Stomach (tissue), 8 donors: ENCODE measurements around the gene ATAD3A. TPM values are rescaled to one million over a fixed set of nuclear protein-coding genes. Genes with fewer than 3 reads are reported as not detected.

Experiments
- polyA plus RNA-seq, 3 donors: library from polyadenylated mRNA; stranded (reverse); fragments of 200-250 nt; gene quantifications; one replicate each; pipeline ENCODE4 v1.2.3, GENCODE V29; 2013
- total RNA-seq, 5 donors: library from RNA; depleted of rRNA; stranded (reverse); fragments of >200 nt; gene quantifications; one replicate each; pipeline versions ENCODE4 v1.1.0 to v1.2.3, GENCODE V29; 2014 to 2016
- donor health status: healthy with polysubstance abuse.
- donor health status: Bipolar disorder and iron deficiency.
- donor health status: healthy.

Gene ATAD3A
- total and polyA plus RNA-seq, 8 donors = 10.6 to 92.1 (median 18.7) TPM

Other genes starting within 250 kb of the ATAD3A start
- 100 to 1,000 TPM in 1 of 5 donors, 10 to 100 TPM in 4; 14.0 to 252 (median 48.3) TPM for gene UBE2J2, start 238.3 kb upstream of the ATAD3A start, total RNA-seq
- gene UBE2J2, start 238.3 kb upstream of the ATAD3A start, polyA plus RNA-seq = 10 to 100 TPM; 40.5 to 49.6 (median 44.8) TPM
- gene SCNN1D, start 231.7 kb upstream of the ATAD3A start, total RNA-seq = 1 to 10 TPM in 4 of 5 donors, under 1 TPM in 1; 0.43 to 7.6 (median 3.5) TPM
- 1 to 10 TPM; 4.7 to 6.1 (median 4.8) TPM for gene SCNN1D, start 231.7 kb upstream of the ATAD3A start, polyA plus RNA-seq
- gene ACAP3, start 204.2 kb upstream of the ATAD3A start, total RNA-seq = 100 to 1,000 TPM in 1 of 5 donors, 10 to 100 TPM in 4; 31.9 to 374 (median 77.0) TPM
- gene ACAP3, start 204.2 kb upstream of the ATAD3A start, polyA plus RNA-seq = 10 to 100 TPM; 17.9 to 46.1 (median 43.0) TPM
- gene PUSL1, start 203.6 kb upstream of the ATAD3A start, total RNA-seq = 10 to 100 TPM in 3 of 5 donors, 1 to 10 TPM in 1, not detected in 1; 5.9 to 64.9 (median 51.4) TPM
- 10 to 100 TPM; 15.2 to 25.5 (median 23.8) TPM for gene PUSL1, start 203.6 kb upstream of the ATAD3A start, polyA plus RNA-seq
- gene INTS11, start 187.5 kb upstream of the ATAD3A start, total RNA-seq = 100 to 1,000 TPM in 4 of 5 donors, 10 to 100 TPM in 1; 59.5 to 520 (median 192) TPM
- 100 to 1,000 TPM; 113 to 151 (median 134) TPM for gene INTS11, start 187.5 kb upstream of the ATAD3A start, polyA plus RNA-seq
- 100 to 1,000 TPM in 1 of 5 donors, 10 to 100 TPM in 2, 1 to 10 TPM in 2; 6.6 to 226 (median 12.3) TPM for gene CPTP, start 187.4 kb upstream of the ATAD3A start, total RNA-seq
- gene CPTP, start 187.4 kb upstream of the ATAD3A start, polyA plus RNA-seq = 10 to 100 TPM; 17.3 to 49.1 (median 28.4) TPM
- gene TAS1R3, start 180.9 kb upstream of the ATAD3A start, total RNA-seq = 10 to 100 TPM in 1 of 5 donors, under 1 TPM in 2, not detected in 2; 0.37 to 11.7 (median 0.43) TPM
- under 1 TPM in 2 of 3 donors, not detected in 1; 0.10 to 0.31 TPM for gene TAS1R3, start 180.9 kb upstream of the ATAD3A start, polyA plus RNA-seq
- 100 to 1,000 TPM in 3 of 5 donors, 10 to 100 TPM in 2; 41.3 to 229 (median 143) TPM for gene DVL1, start 162.7 kb upstream of the ATAD3A start, total RNA-seq
- 10 to 100 TPM; 47.4 to 80.4 (median 64.0) TPM for gene DVL1, start 162.7 kb upstream of the ATAD3A start, polyA plus RNA-seq
- gene MXRA8, start 153.6 kb upstream of the ATAD3A start, total RNA-seq = 100 to 1,000 TPM in 2 of 5 donors, 10 to 100 TPM in 3; 28.8 to 203 (median 65.6) TPM
- 10 to 100 TPM; 23.3 to 33.8 (median 23.6) TPM for gene MXRA8, start 153.6 kb upstream of the ATAD3A start, polyA plus RNA-seq
- 100 to 1,000 TPM in 3 of 5 donors, 10 to 100 TPM in 2; 50.9 to 146 (median 104) TPM for gene AURKAIP1, start 137.0 kb upstream of the ATAD3A start, total RNA-seq
- gene AURKAIP1, start 137.0 kb upstream of the ATAD3A start, polyA plus RNA-seq = 100 to 1,000 TPM; 244 to 281 (median 259) TPM
- 100 to 1,000 TPM; 265 to 739 (median 422) TPM for gene CCNL2, start 112.8 kb upstream of the ATAD3A start, total RNA-seq
- gene CCNL2, start 112.8 kb upstream of the ATAD3A start, polyA plus RNA-seq = 100 to 1,000 TPM in 1 of 3 donors, 10 to 100 TPM in 2; 33.4 to 166 (median 34.7) TPM
- 100 to 1,000 TPM in 2 of 5 donors, 10 to 100 TPM in 3; 53.9 to 116 (median 82.9) TPM for gene MRPL20, start 104.9 kb upstream of the ATAD3A start, total RNA-seq
- 100 to 1,000 TPM; 136 to 187 (median 150) TPM for gene MRPL20, start 104.9 kb upstream of the ATAD3A start, polyA plus RNA-seq
- gene ANKRD65, start 90.9 kb upstream of the ATAD3A start, total RNA-seq = 10 to 100 TPM in 1 of 5 donors, 1 to 10 TPM in 2, under 1 TPM in 1, not detected in 1; 0.89 to 13.6 (median 4.7) TPM
- 10 to 100 TPM in 2 of 3 donors, 1 to 10 TPM in 1; 8.7 to 13.5 (median 13.3) TPM for gene ANKRD65, start 90.9 kb upstream of the ATAD3A start, polyA plus RNA-seq
- 10 to 100 TPM; 11.4 to 37.7 (median 21.1) TPM for gene VWA1, start 76.5 kb upstream of the ATAD3A start, total RNA-seq
- 10 to 100 TPM in 2 of 3 donors, 1 to 10 TPM in 1; 7.6 to 64.8 (median 24.8) TPM for gene VWA1, start 76.5 kb upstream of the ATAD3A start, polyA plus RNA-seq
- gene ATAD3C, start 62.5 kb upstream of the ATAD3A start, total RNA-seq = 1 to 10 TPM in 2 of 5 donors, under 1 TPM in 1, not detected in 2; 0.55 to 5.2 (median 1.3) TPM
- gene ATAD3C, start 62.5 kb upstream of the ATAD3A start, polyA plus RNA-seq = 1 to 10 TPM in 1 of 3 donors, under 1 TPM in 2; 0.25 to 2.3 (median 0.92) TPM
- gene ATAD3B, start 40.4 kb upstream of the ATAD3A start, total RNA-seq = 10 to 100 TPM; 15.6 to 91.5 (median 33.3) TPM
- 10 to 100 TPM in 2 of 3 donors, 1 to 10 TPM in 1; 8.2 to 23.8 (median 18.4) TPM for gene ATAD3B, start 40.4 kb upstream of the ATAD3A start, polyA plus RNA-seq
- 10 to 100 TPM in 1 of 5 donors, 1 to 10 TPM in 1, not detected in 3; 3.5 to 10.3 TPM for gene TMEM240, start 28.5 kb downstream of the ATAD3A start, total RNA-seq
- gene TMEM240, start 28.5 kb downstream of the ATAD3A start, polyA plus RNA-seq = 1 to 10 TPM; 1.8 to 4.5 (median 2.8) TPM
- 100 to 1,000 TPM in 1 of 5 donors, 10 to 100 TPM in 4; 45.7 to 215 (median 85.9) TPM for gene SSU72, start 62.7 kb downstream of the ATAD3A start, total RNA-seq
- gene SSU72, start 62.7 kb downstream of the ATAD3A start, polyA plus RNA-seq = 100 to 1,000 TPM in 2 of 3 donors, 10 to 100 TPM in 1; 85.0 to 135 (median 108) TPM
- 10 to 100 TPM in 1 of 5 donors, under 1 TPM in 1, not detected in 3; 0.29 to 20.0 TPM for gene FNDC10, start 88.0 kb downstream of the ATAD3A start, total RNA-seq
- 1 to 10 TPM; 2.1 to 5.1 (median 4.0) TPM for gene FNDC10, start 88.0 kb downstream of the ATAD3A start, polyA plus RNA-seq
- 100 to 1,000 TPM in 3 of 5 donors, 10 to 100 TPM in 2; 21.5 to 871 (median 193) TPM for gene MIB2, start 103.3 kb downstream of the ATAD3A start, total RNA-seq
- 100 to 1,000 TPM; 124 to 139 (median 136) TPM for gene MIB2, start 103.3 kb downstream of the ATAD3A start, polyA plus RNA-seq
- 100 to 1,000 TPM in 1 of 5 donors, 10 to 100 TPM in 4; 15.1 to 111 (median 19.3) TPM for gene MMP23B, start 120.0 kb downstream of the ATAD3A start, total RNA-seq
- 10 to 100 TPM in 2 of 3 donors, 1 to 10 TPM in 1; 5.5 to 16.2 (median 12.7) TPM for gene MMP23B, start 120.0 kb downstream of the ATAD3A start, polyA plus RNA-seq
- 10 to 100 TPM in 4 of 5 donors, 1 to 10 TPM in 1; 9.0 to 62.6 (median 29.3) TPM for gene CDK11B, start 146.8 kb downstream of the ATAD3A start, total RNA-seq
- gene CDK11B, start 146.8 kb downstream of the ATAD3A start, polyA plus RNA-seq = 10 to 100 TPM; 21.6 to 37.4 (median 27.9) TPM
- 100 to 1,000 TPM in 1 of 5 donors, 10 to 100 TPM in 4; 16.9 to 105 (median 64.5) TPM for gene SLC35E2B, start 180.6 kb downstream of the ATAD3A start, total RNA-seq
- gene SLC35E2B, start 180.6 kb downstream of the ATAD3A start, polyA plus RNA-seq = 10 to 100 TPM; 11.2 to 16.7 (median 11.3) TPM
- gene CDK11A, start 212.2 kb downstream of the ATAD3A start, total RNA-seq = 100 to 1,000 TPM in 3 of 5 donors, 10 to 100 TPM in 2; 46.1 to 233 (median 126) TPM
- gene CDK11A, start 212.2 kb downstream of the ATAD3A start, polyA plus RNA-seq = 10 to 100 TPM; 27.3 to 68.7 (median 31.6) TPM